SK-N-SH (cell line): ENCODE results near the gene TBC1D5. TPM values are rescaled to one million over a fixed set of nuclear protein-coding genes. Genes with fewer than 3 reads are reported as not detected.
"Not testable (repeated sequence)": the region's sequence is repeated elsewhere in the genome, so short reads cannot be mapped to it uniquely, and the experiment has no call there.

Source experiments
- CTCF ChIA-PET: fragments of 300-600, 350-600 bp; formaldehyde crosslinking; extraction: SDS; loops from one replicate; lab custom pipeline; 2021; lab: Yijun Ruan, JAX
- POLR2A ChIA-PET: fragments of 350-600 bp; sonication (Branson Sonifier 250); formaldehyde crosslinking; extraction: SDS; loops from one replicate; lab custom pipeline; 2020; ENCODE audit warnings: antibody characterized with exemption, inconsistent platforms; lab: Yijun Ruan, JAX
- DNase-seq: peaks from one replicate; pipeline ENCODE4 v3.0.0; 2012
- H2AFZ ChIP-seq: fragments of 200-600 bp; sonication (generic); 2 replicates; pipeline ENCODE4 v1.8.1; 2016; ENCODE audit warnings: antibody characterized with exemption, mild to moderate bottlenecking, low read depth
- H3F3A ChIP-seq: fragments of 200-600 bp; sonication (generic); replicated peaks from 2 replicates; pipeline ENCODE3; 2016; ENCODE audit warnings: antibody characterized with exemption, mild to moderate bottlenecking; ENCODE audit not compliant: insufficient read depth
- H3K27ac ChIP-seq, 2 experiments: fragments of 200-500 bp in 1 of 2; fragments of 200-600 bp in 1 of 2; sonication (Bioruptor generic) in 1 of 2; sonication (generic), shearing (Covaris generic) in 1 of 2; 2 replicates each; pipeline versions ENCODE4 v1.5.1 to v1.6.1; 2014 to 2016; ENCODE audit warnings: low read depth in 2 of 2, inconsistent platforms in 1 of 2, low read length in 1 of 2, mild to moderate bottlenecking in 1 of 2, mixed read lengths in 1 of 2
- H3K27me3 ChIP-seq: fragments of 200-600 bp; sonication (generic), shearing (Covaris generic); 2 replicates; pipeline ENCODE4 v1.6.1; 2016; ENCODE audit warnings: mixed run types; ENCODE audit not compliant: insufficient read depth
- H3K36me3 ChIP-seq, 2 experiments: fragments of 200-500 bp in 1 of 2; fragments of 200-600 bp in 1 of 2; sonication (Bioruptor generic) in 1 of 2; sonication (generic) in 1 of 2; replicated peaks in 1 of 2; 2 replicates each; pipeline versions ENCODE3 to v1.5.1; 2014 to 2016; ENCODE audit warnings: low read length in 1 of 2, mild to moderate bottlenecking in 1 of 2; ENCODE audit not compliant: insufficient read depth in 2 of 2, control insufficient read depth in 1 of 2
- H3K4me1 ChIP-seq, 2 experiments: fragments of 200-500 bp in 1 of 2; fragments of 200-600 bp in 1 of 2; sonication (Bioruptor generic) in 1 of 2; sonication (generic), shearing (Covaris generic) in 1 of 2; 2 replicates each; pipeline versions ENCODE4 v1.5.1 to v1.6.1; 2014 to 2016; ENCODE audit warnings: low read depth in 1 of 2, low read length in 1 of 2, mixed run types in 1 of 2; ENCODE audit not compliant: insufficient read depth in 2 of 2, control insufficient read depth in 1 of 2
- H3K4me2 ChIP-seq: fragments of 200-600 bp; sonication (generic), shearing (Covaris generic); 2 replicates; pipeline ENCODE4 v1.6.1; 2017; ENCODE audit warnings: mixed run types
- H3K4me3 ChIP-seq, 2 experiments: fragments of 200-500 bp in 1 of 2; fragments of 200-600 bp in 1 of 2; sonication (Bioruptor generic) in 1 of 2; sonication (generic), shearing (Covaris generic) in 1 of 2; 2 replicates each; pipeline versions ENCODE4 v1.5.1 to v1.8.1; 2014 to 2016; ENCODE audit warnings: low read depth in 2 of 2, inconsistent platforms in 1 of 2, low read length in 1 of 2, mild to moderate bottlenecking in 1 of 2, mixed read lengths in 1 of 2, moderate library complexity in 1 of 2
- H3K79me2 ChIP-seq: fragments of 200-600 bp; sonication (generic); 2 replicates; pipeline ENCODE4 v1.8.1; 2017; ENCODE audit warnings: mild to moderate bottlenecking; ENCODE audit not compliant: insufficient read depth
- H3K9ac ChIP-seq: fragments of 200-600 bp; sonication (generic); 2 replicates; pipeline ENCODE4 v1.6.1; 2017; ENCODE audit warnings: mixed run types
- H3K9me2 ChIP-seq: fragments of 200-600 bp; sonication (generic); 2 replicates; pipeline ENCODE4 v1.6.1; 2017; ENCODE audit warnings: mixed run types
- H3K9me3 ChIP-seq: fragments of 200-600 bp; sonication (generic); 2 replicates; pipeline ENCODE4 v1.6.1; 2017; ENCODE audit warnings: mixed run types, mild to moderate bottlenecking, moderate library complexity
- H4K20me1 ChIP-seq: fragments of 200-600 bp; sonication (generic); 2 replicates; pipeline ENCODE4 v1.6.1; 2017; ENCODE audit warnings: mild to moderate bottlenecking, mixed run types; ENCODE audit not compliant: insufficient read depth
- EZH2phosphoT487 ChIP-seq: fragments of 200-600 bp; sonication (generic); IDR thresholded peaks from 2 replicates; pipeline ENCODE4 v1.6.1; 2017; ENCODE audit warnings: low read depth, mixed run types, mild to moderate bottlenecking, antibody characterized with exemption, moderate library complexity, borderline replicate concordance
- FOXJ3 ChIP-seq: sonication (generic); formaldehyde crosslinking; IDR thresholded peaks from 2 replicates; pipeline ENCODE4 v1.5.1; 2020; ENCODE audit warnings: mild to moderate bottlenecking, missing genetic modification reagents
- GATA2 ChIP-seq: sonication (generic); formaldehyde crosslinking; IDR thresholded peaks from 2 replicates; pipeline ENCODE4 v1.5.0; 2020; ENCODE audit warnings: mild to moderate bottlenecking, missing genetic modification reagents
- MAX ChIP-seq: IDR thresholded peaks from 2 replicates; pipeline ENCODE4 v1.4.0; 2012; ENCODE audit warnings: low read depth
- MEF2A ChIP-seq: IDR thresholded peaks from 2 replicates; pipeline ENCODE4 v1.4.0; 2012; ENCODE audit warnings: low read depth, borderline replicate concordance
- NFIC ChIP-seq: IDR thresholded peaks from 2 replicates; pipeline ENCODE4 v1.4.0; 2012; ENCODE audit warnings: borderline replicate concordance
- NRF1 ChIP-seq: IDR thresholded peaks from 2 replicates; pipeline ENCODE4 v1.6.1; 2012; ENCODE audit warnings: low read depth, mild to moderate bottlenecking, low read length
- PBX3 ChIP-seq: IDR thresholded peaks from 2 replicates; pipeline ENCODE4; 2012
- RAD21 ChIP-seq: IDR thresholded peaks from 2 replicates; pipeline ENCODE4 v1.6.1; 2012; ENCODE audit warnings: mild to moderate bottlenecking, low read length
- RFX5 ChIP-seq: IDR thresholded peaks from 2 replicates; pipeline ENCODE4 v1.6.1; 2012; ENCODE audit warnings: mild to moderate bottlenecking, improper control_type of control experiment, low read length
- RXRA ChIP-seq: IDR thresholded peaks from 2 replicates; pipeline ENCODE4 v1.4.0; 2012; ENCODE audit warnings: low read depth, mild to moderate bottlenecking, borderline replicate concordance
- SIN3A ChIP-seq: IDR thresholded peaks from 2 replicates; pipeline ENCODE4 v1.6.1; 2012; ENCODE audit warnings: low read depth, mild to moderate bottlenecking, low read length, moderate library complexity, borderline replicate concordance
- TAF1 ChIP-seq: IDR thresholded peaks from 2 replicates; pipeline ENCODE4 v1.6.1; 2012; ENCODE audit warnings: low read depth, mild to moderate bottlenecking, low read length, moderate library complexity, borderline replicate concordance
- USF1 ChIP-seq: IDR thresholded peaks from 2 replicates; pipeline ENCODE4 v1.4.0; 2012; ENCODE audit warnings: low read depth, borderline replicate concordance
- USF2 ChIP-seq: fragments of 150-350 bp; IDR thresholded peaks from 2 replicates; pipeline ENCODE4 v1.6.1; 2017; ENCODE audit warnings: antibody characterized with exemption, low read length, low read depth, borderline replicate concordance
- YY1 ChIP-seq: IDR thresholded peaks from 2 replicates; pipeline ENCODE4 v1.4.0; 2012; ENCODE audit warnings: low read depth, mild to moderate bottlenecking
- ZBTB33 ChIP-seq: IDR thresholded peaks from 2 replicates; pipeline ENCODE4 v1.4.0; 2012; ENCODE audit warnings: low read depth, borderline replicate concordance
- WGBS: methylation state at CpG from one replicate; pipeline ENCODE4 v1.1.6; 2017; ENCODE audit warnings: low lambda C conversion rate; 5-methylcytosine and 5-hydroxymethylcytosine counted together
- polyA plus RNA-seq, 3 experiments: library from polyadenylated mRNA; depleted of rRNA; stranded (reverse); fragments of >200 nt; gene quantifications; 2 replicates each; pipeline ENCODE4 v1.2.3, GENCODE V29; 2012

TBC1D5 gene
- polyA plus RNA-seq, 1 of the 3 experiments (the other 2 are of a cell fraction): 19.5 TPM

GRCh38 chr3:17775073-17775472 lies 32.6 kb upstream of the TBC1D5 start:
- CTCF ChIA-PET: no interaction called here
- Histone ChIP-seq H3K9me2 (no peaks in the 10 kb centered on the region), H3K4me3 (no peak overlapping the region), H4K20me1 (no peaks in the 10 kb centered on the region), H3K9me3 (no peaks in the 10 kb centered on the region), H3K4me1 (no peaks in the 10 kb centered on the region), H3K4me2 (no peak overlapping the region), H2AFZ (no peak overlapping the region), H3K9ac (no peak overlapping the region), H3K79me2 (no peaks in the 10 kb centered on the region), H3K27me3 (no peaks in the 10 kb centered on the region), H3K27ac (no peak overlapping the region), H3K36me3 (no peaks in the 10 kb centered on the region), H3F3A (no peaks in the 10 kb centered on the region)
- 51% methylated on average over 8 of the region's 8 CpGs for WGBS
- TF ChIP-seq NRF1 (no peak), RAD21 (no peak), RXRA (no peak), TAF1 (no peak), GATA2 (CRISPR knock-in tag) (no peak), NFIC (no peak), MEF2A (no peak), YY1 (no peak), ZBTB33 (no peak), FOXJ3 (CRISPR knock-in tag) (no peak), RFX5 (no peak), USF1 (no peak), PBX3 (no peak), MAX (no peak), EZH2phosphoT487 (no peak), USF2 (no peak), SIN3A (no peak)
- DNase-seq: no peak
- POLR2A ChIA-PET: no interaction called here

- H3K36me3 ChIP-seq, H3K79me2 ChIP-seq, H3F3A ChIP-seq, H3K4me1 ChIP-seq, H3K4me2 ChIP-seq, H3K9me3 ChIP-seq, H4K20me1 ChIP-seq, H3K27me3 ChIP-seq, H3K27ac ChIP-seq, H3K9ac ChIP-seq, DNase-seq, H3K9me2 ChIP-seq, H2AFZ ChIP-seq, H3K4me3 ChIP-seq, POLR2A ChIA-PET, CTCF ChIA-PET: not testable (repeated sequence)
- WGBS: 72% methylated on average over 5 of the region's 10 CpGs
These were observed 31.9 kb upstream of the TBC1D5 start for GRCh38 chr3:17774180-17774910.
